Common myeloid progenitor, CD34-positive (primary cell): ENCODE results near the gene RARG.
"Not testable (repeated sequence)": the region's sequence is repeated elsewhere in the genome, so short reads cannot be mapped to it uniquely, and the experiment has no call there.

Source experiments
- CTCF ChIA-PET: fragments of 350-600 bp; sonication (Branson Sonifier 250); formaldehyde crosslinking; loops from one replicate; lab custom pipeline; 2021; ENCODE audit warnings: antibody characterized with exemption; lab: Charles Lee
- POLR2A ChIA-PET: fragments of 350-600 bp; sonication (Branson Sonifier 250); formaldehyde crosslinking; loops from one replicate; lab custom pipeline; 2021; ENCODE audit warnings: antibody characterized with exemption; lab: Charles Lee
- DNase-seq, 3 donors: peaks; one replicate each; pipeline versions ENCODE4 v3.0.0 to v3.0.0-alpha.2; 2013
- H3K27ac ChIP-seq, 2 experiments: 1 replicate in 1 of 2; 2 replicates in 1 of 2; pipeline ENCODE4 v1.7.0; 2013; ENCODE audit warnings: inconsistent platforms in 2 of 2, low read length in 2 of 2, mild to moderate bottlenecking in 2 of 2, low read depth in 1 of 2, moderate library complexity in 1 of 2; ENCODE audit not compliant: severe bottlenecking in 2 of 2, insufficient read depth in 1 of 2, poor library complexity in 1 of 2
- H3K27me3 ChIP-seq, 5 experiments: replicated peaks in 2 of 5; 1 replicate in 3 of 5; 2 replicates in 2 of 5; pipeline versions ENCODE4 v1.6.1 to v1.7.0; 2013; ENCODE audit warnings: low read length in 4 of 5, mild to moderate bottlenecking in 2 of 5, moderate library complexity in 2 of 5, inconsistent platforms in 1 of 5; ENCODE audit not compliant: insufficient read depth in 5 of 5, control insufficient read depth in 4 of 5
- H3K36me3 ChIP-seq, 4 experiments: 1 replicate in 2 of 4; 2 replicates in 2 of 4; pipeline versions ENCODE4 v1.6.1 to v1.7.0; 2013; ENCODE audit warnings: low read length in 3 of 4, control low read depth in 1 of 4, mild to moderate bottlenecking in 1 of 4; ENCODE audit not compliant: control insufficient read depth in 4 of 4, insufficient read depth in 4 of 4
- H3K4me1 ChIP-seq, 4 experiments: 1 replicate in 3 of 4; 2 replicates in 1 of 4; pipeline versions ENCODE4 v1.6.1 to v1.7.1; 2013; ENCODE audit warnings: low read length in 3 of 4, mild to moderate bottlenecking in 3 of 4, control low read depth in 1 of 4, inconsistent platforms in 1 of 4, moderate library complexity in 1 of 4; ENCODE audit not compliant: control insufficient read depth in 4 of 4, insufficient read depth in 4 of 4; ENCODE audit errors: control extremely low read depth in 1 of 4
- H3K4me3 ChIP-seq, 7 experiments: 1 replicate in 4 of 7; 2 replicates in 3 of 7; pipeline versions ENCODE4 v1.5.1 to v1.7.0; 2013; ENCODE audit warnings: mild to moderate bottlenecking in 7 of 7, low read length in 6 of 7, moderate library complexity in 6 of 7, inconsistent platforms in 2 of 7, low read depth in 2 of 7, control low read depth in 1 of 7; ENCODE audit not compliant: insufficient read depth in 4 of 7, control insufficient read depth in 1 of 7; ENCODE audit errors: extremely low read depth in 1 of 7
- H3K9me3 ChIP-seq, 5 experiments: 1 replicate in 4 of 5; 2 replicates in 1 of 5; pipeline versions ENCODE4 v1.6.1 to v1.7.1; 2013; ENCODE audit warnings: low read length in 4 of 5, mild to moderate bottlenecking in 2 of 5, inconsistent platforms in 1 of 5, low read depth in 1 of 5, moderate library complexity in 1 of 5; ENCODE audit not compliant: control insufficient read depth in 4 of 5, insufficient read depth in 2 of 5; ENCODE audit errors: control extremely low read depth in 1 of 5
- WGBS: methylation state at CpG from one replicate; pipeline ENCODE4 v1.1.5; 2013; ENCODE audit not compliant: insufficient coverage; 5-methylcytosine and 5-hydroxymethylcytosine counted together

The RARG gene

DNA sequence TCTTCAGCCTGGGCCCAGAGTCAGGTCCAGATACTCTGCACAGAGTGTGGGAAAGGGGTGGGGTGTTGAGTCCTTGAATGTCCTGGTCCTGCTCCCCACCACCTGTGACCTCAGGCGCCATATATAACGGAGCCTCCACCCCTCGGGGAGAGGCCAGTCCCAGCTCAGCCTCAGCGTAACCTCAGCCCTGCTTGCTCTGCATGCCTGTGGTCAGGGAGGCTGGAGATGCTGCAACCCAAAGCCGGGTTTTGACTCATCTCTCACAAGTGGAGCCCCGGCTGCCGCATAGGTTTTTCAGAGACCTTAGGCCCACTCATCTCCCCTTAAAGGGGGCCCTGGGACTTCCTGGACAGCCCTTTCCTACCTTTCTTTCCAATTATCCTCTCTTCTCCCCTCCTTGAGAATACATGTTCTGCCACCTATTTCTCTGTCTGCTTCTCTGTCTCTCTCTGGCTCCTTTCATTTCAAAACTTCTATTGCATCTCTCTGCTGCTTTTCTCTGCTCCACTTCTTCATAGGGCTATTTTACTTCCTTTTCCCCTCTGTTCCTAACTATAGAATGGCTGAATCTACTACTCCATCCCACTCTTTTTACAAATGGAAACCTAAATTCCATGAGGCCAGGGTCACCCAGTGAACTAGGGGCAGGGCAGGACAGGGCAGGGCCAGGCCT lies 26.1 kb downstream of the RARG start:
- ChIA-PET CTCF (interaction anchor here (0.6 to 18.0 kb wide), 10 partner anchors 5 to 64 kb away, joined by 3 to 299 read pairs (median 3); partner anchors contain the start of genes ESPL1 and ITGB7), POLR2A (no interaction called here)
- H3K36me3 ChIP-seq: peaks cover 0 to 1% (median 0%) of the 10 kb centered on the region in 4 experiments
- WGBS: 93% methylated on average over 6 of the region's 7 CpGs
- no peaks in the 10 kb centered on the region for H3K27me3 ChIP-seq
- no peak overlapping the region for H3K27ac ChIP-seq
- peaks cover 12 to 64% (median 40%) of the 10 kb centered on the region in 4 experiments for H3K4me1 ChIP-seq
- no peak for DNase-seq
- H3K4me3 ChIP-seq: no peak overlapping the region
- H3K9me3 ChIP-seq: no peaks in the 10 kb centered on the region

GRCh38 chr12:53204351-53204750 lies 27.7 kb downstream of the RARG start:
- ChIA-PET CTCF (interaction anchor here (1.0 to 12.3 kb wide), 4 partner anchors 7 to 76 kb away, joined by 3 to 160 read pairs (median 3); partner anchors contain the start of gene ITGB7), POLR2A (no interaction called here)
- Histone ChIP-seq H3K27ac (no peak overlapping the region), H3K4me3 (no peak overlapping the region), H3K4me1 (peaks cover 17 to 63% (median 43%) of the 10 kb centered on the region in 4 experiments), H3K36me3 (no peaks in the 10 kb centered on the region), H3K27me3 (no peaks in the 10 kb centered on the region), H3K9me3 (no peaks in the 10 kb centered on the region)
- no CpG with 5 or more reads among the region's 1 CpG for WGBS
- DNase-seq: no peak

GRCh38 chr12:53202316-53202715 lies 29.7 kb downstream of the RARG start:
- H3K4me3 ChIP-seq, H3K9me3 ChIP-seq, POLR2A ChIA-PET, H3K27me3 ChIP-seq, H3K27ac ChIP-seq, H3K36me3 ChIP-seq, DNase-seq: not testable (repeated sequence)
- CTCF ChIA-PET: interaction anchor here (1.2 to 12.3 kb wide), 4 partner anchors 9 to 96 kb away, joined by 3 to 160 read pairs (median 4); partner anchors contain the start of gene ITGB7
- H3K4me1 ChIP-seq: peaks cover 12 to 63% (median 46%) of the 10 kb centered on the region in 4 experiments
- WGBS: 95% methylated on average over 3 of the region's 7 CpGs

- no peaks in the 10 kb centered on the region for H3K9me3 ChIP-seq
- H3K36me3 ChIP-seq: peaks cover 0 to 5% (median 0%) of the 10 kb centered on the region in 4 experiments
- WGBS: 100% methylated on average over 3 of the region's 4 CpGs
- ChIA-PET CTCF (interaction anchor here (0.6 to 12.3 kb wide), 5 partner anchors 9 to 97 kb away, joined by 3 to 160 read pairs (median 3); partner anchors contain the start of gene ITGB7), POLR2A (no interaction called here)
- no peaks in the 10 kb centered on the region for H3K27me3 ChIP-seq
- peaks cover 9 to 57% (median 42%) of the 10 kb centered on the region in 4 experiments for H3K4me1 ChIP-seq
- H3K27ac ChIP-seq: peak overlapping the region in 1 of 2 experiments; percentile 49
- no peak overlapping the region for H3K4me3 ChIP-seq
- no peak for DNase-seq
These were observed 30.4 kb downstream of the RARG start for GRCh38 chr12:53201639-53202038.

GRCh38 chr12:53201177-53201541 lies 30.9 kb downstream of the RARG start:
- ChIA-PET CTCF (interaction anchor here (1.0 to 12.3 kb wide), 6 partner anchors 10 to 97 kb away, joined by 3 to 160 read pairs (median 3); partner anchors contain the start of gene ITGB7), POLR2A (no interaction called here)
- Histone ChIP-seq H3K9me3 (no peaks in the 10 kb centered on the region), H3K27me3 (no peaks in the 10 kb centered on the region), H3K4me1 (peaks cover 9 to 52% (median 40%) of the 10 kb centered on the region in 4 experiments), H3K27ac (peak overlapping the region in 1 of 2 experiments; percentile 49), H3K36me3 (peaks cover 0 to 5% (median 0%) of the 10 kb centered on the region in 4 experiments), H3K4me3 (no peak overlapping the region)
- no peak for DNase-seq
- 70% methylated on average over 1 of the region's 1 CpG for WGBS

- peaks cover 9 to 47% (median 39%) of the 10 kb centered on the region in 4 experiments for H3K4me1 ChIP-seq
- H3K27me3 ChIP-seq: no peaks in the 10 kb centered on the region
- H3K27ac ChIP-seq: peak overlapping the region in 1 of 2 experiments; percentile 49
- ChIA-PET POLR2A (no interaction called here), CTCF (interaction anchor here (1.0 to 12.3 kb wide), 8 partner anchors 11 to 98 kb away, joined by 3 to 160 read pairs (median 3); partner anchors contain the start of gene ITGB7)
- H3K4me3 ChIP-seq: no peak overlapping the region
- H3K36me3 ChIP-seq: peaks cover 0 to 5% (median 0%) of the 10 kb centered on the region in 4 experiments
- 46% methylated on average over 10 of the region's 10 CpGs for WGBS
- H3K9me3 ChIP-seq: no peaks in the 10 kb centered on the region
- peak in 2 of 3 donors; percentile 40 to 57 for DNase-seq
These were observed 31.4 kb downstream of the RARG start for GRCh38 chr12:53200458-53201176.
